GM12878 (cell line): ENCODE data around the gene RAP1GAP. TPM values are rescaled to one million over a fixed set of nuclear protein-coding genes. Genes with fewer than 3 reads are reported as not detected.

Experiments used
- ATAC-seq: fragments of 200-7000 bp; cut with Tn5 transposase; 3 replicates; pipeline ENCODE4 v1.9.1; 2020; ENCODE audit warnings: mild to moderate bottlenecking, moderate library complexity
- BruUV-seq: library from RNA; stranded (reverse); fragments of 400-500 nt; replicated peaks from 2 replicates; lab custom pipeline; 2021; lab: Mats Ljungman, UMichigan
- CTCF ChIA-PET: fragments of 300-600 bp; sonication (Branson Sonifier 250); formaldehyde crosslinking; extraction: SDS; loops from one replicate; lab custom pipeline; 2021; ENCODE audit warnings: inconsistent platforms; lab: Yijun Ruan, JAX
- POLR2A ChIA-PET: fragments of 350-600 bp; formaldehyde crosslinking; extraction: SDS; loops from one replicate; lab custom pipeline; 2021; ENCODE audit warnings: inconsistent platforms; lab: Charles Lee
- RAD21 ChIA-PET: fragments of 300-600 bp; sonication (Branson Sonifier 250); formaldehyde crosslinking; loops from one replicate; lab custom pipeline; 2023; ENCODE audit warnings: antibody characterized with exemption; ENCODE audit not compliant: unreplicated experiment; lab: Charles Lee
- SMC1A ChIA-PET: fragments of 300-600 bp; sonication (Branson Sonifier 250); formaldehyde crosslinking; loops from one replicate; lab custom pipeline; 2023; ENCODE audit not compliant: unreplicated experiment, uncharacterized antibody; lab: Charles Lee
- DNase-seq: peaks from one replicate; pipeline ENCODE4 v3.0.0-alpha.2; 2011; ENCODE audit warnings: low read depth, low spot score
- FAIRE-seq: peaks from 3 replicates; lab custom pipeline; 2011; peaks lifted over from hg19 to GRCh38; lab: Jason Lieb, UNC
- H2AFZ ChIP-seq: 2 replicates; pipeline ENCODE4 v1.6.0; 2011; ENCODE audit warnings: low read depth, low read length, control low read depth; ENCODE audit not compliant: control insufficient read depth
- H3K27ac ChIP-seq: 2 replicates; pipeline ENCODE4 v1.5.1; 2011; ENCODE audit warnings: control low read depth; ENCODE audit not compliant: control insufficient read depth, insufficient read depth
- H3K27me3 ChIP-seq, 2 experiments: replicated peaks in 1 of 2; 2 replicates each; pipeline versions ENCODE4 v1.6.0 to v1.6.1; 2011; ENCODE audit warnings: low read length in 1 of 2; ENCODE audit not compliant: control insufficient read depth in 2 of 2, insufficient read depth in 2 of 2
- H3K36me3 ChIP-seq, 2 experiments: 2 replicates each; pipeline ENCODE4 v1.5.1; 2011; ENCODE audit warnings: low read length in 1 of 2; ENCODE audit not compliant: control insufficient read depth in 2 of 2, insufficient read depth in 2 of 2
- H3K4me1 ChIP-seq: 2 replicates; pipeline ENCODE4 v1.6.1; 2011; ENCODE audit warnings: mild to moderate bottlenecking, low read length, moderate library complexity, mixed read lengths; ENCODE audit not compliant: control insufficient read depth, insufficient read depth
- H3K4me2 ChIP-seq: 2 replicates; pipeline ENCODE4 v1.6.0; 2011; ENCODE audit warnings: control low read depth; ENCODE audit not compliant: control insufficient read depth, insufficient read depth
- H3K4me3 ChIP-seq: fragments of 200-600 bp; sonication (generic); 2 replicates; pipeline ENCODE4 v1.5.1; 2016
- H3K79me2 ChIP-seq: 2 replicates; pipeline ENCODE4 v1.6.0; 2011; ENCODE audit warnings: low read length; ENCODE audit not compliant: control insufficient read depth, insufficient read depth
- H3K9ac ChIP-seq: 2 replicates; pipeline ENCODE4 v1.8.0; 2011; ENCODE audit warnings: low read length, control low read depth, mixed read lengths; ENCODE audit not compliant: control insufficient read depth, insufficient read depth
- H3K9me3 ChIP-seq: replicated peaks from 3 replicates; pipeline ENCODE4 v1.5.1; 2011; ENCODE audit warnings: mild to moderate bottlenecking, low read length; ENCODE audit not compliant: control insufficient read depth, insufficient read depth
- H4K20me1 ChIP-seq: 2 replicates; pipeline ENCODE4 v1.6.0; 2011; ENCODE audit not compliant: control insufficient read depth, insufficient read depth
- CBX5 ChIP-seq: sonication (generic); IDR thresholded peaks from 2 replicates; pipeline ENCODE4 v1.6.1; 2016; ENCODE audit warnings: low read depth, moderate library complexity, mild to moderate bottlenecking, inconsistent platforms
- CREB1 ChIP-seq: IDR thresholded peaks from 2 replicates; pipeline ENCODE4 v1.6.1; 2012; ENCODE audit warnings: low read depth, mild to moderate bottlenecking, inconsistent platforms
- EED ChIP-seq: sonication (generic); IDR thresholded peaks from 2 replicates; pipeline ENCODE4 v1.6.1; 2016; ENCODE audit warnings: antibody characterized with exemption, low read depth
- IKZF1 ChIP-seq: fragments of 450-650 bp; conservative IDR thresholded peaks from 2 replicates; pipeline ENCODE4 v1.6.1; 2017; ENCODE audit warnings: antibody characterized with exemption, mild to moderate bottlenecking
- KLF5 ChIP-seq: fragments of 450-650 bp; IDR thresholded peaks from 2 replicates; pipeline ENCODE4 v1.6.1; 2014; ENCODE audit warnings: mild to moderate bottlenecking; ENCODE audit not compliant: partially characterized antibody
- MTA2 ChIP-seq: fragments of 450-650 bp; IDR thresholded peaks from 2 replicates; pipeline ENCODE4 v1.6.1; 2016; ENCODE audit warnings: low read depth, mild to moderate bottlenecking, moderate library complexity
- MYB ChIP-seq: fragments of 150-350 bp; IDR thresholded peaks from 2 replicates; pipeline ENCODE4 v1.6.1; 2014; ENCODE audit warnings: mild to moderate bottlenecking, low read depth, low read length, borderline replicate concordance
- RBBP5 ChIP-seq: fragments of 200-600 bp; sonication (generic); conservative IDR thresholded peaks from 2 replicates; pipeline ENCODE4 v1.6.1; 2016
- REST ChIP-seq: IDR thresholded peaks from 2 replicates; pipeline ENCODE4 v1.6.1; 2012; ENCODE audit warnings: mild to moderate bottlenecking, low read depth, low read length
- SP1 ChIP-seq: IDR thresholded peaks from one replicate; pipeline ENCODE4 v1.6.1; 2011; ENCODE audit warnings: low read depth, low read length
- SREBF2 ChIP-seq: IDR thresholded peaks from 2 replicates; pipeline ENCODE4 v1.6.1; 2012; ENCODE audit warnings: mild to moderate bottlenecking, low read length
- ZNF622 ChIP-seq: fragments of 450-650 bp; IDR thresholded peaks from 2 replicates; pipeline ENCODE4 v1.6.1; 2017; ENCODE audit warnings: mild to moderate bottlenecking, inconsistent platforms
- WGBS: methylation state at CpG from one replicate; pipeline ENCODE4 v1.1.6; 2016; ENCODE audit warnings: low lambda C conversion rate; ENCODE audit not compliant: insufficient replicate concordance, insufficient coverage; ENCODE audit errors: missing lambda C conversion rate; 5-methylcytosine and 5-hydroxymethylcytosine counted together
- in situ Hi-C: fragments of 300-500 bp; cut with MboI; formaldehyde crosslinking; loops from 9 replicates; pipeline ENCODE4 v1.14.3; 2018; ENCODE audit warnings: mixed read lengths
- intact Hi-C: fragments of 100-400 bp; cut with micrococcal nuclease; formaldehyde crosslinking; loops from one replicate; pipeline ENCODE4 v1.14.2; 2022; ENCODE audit not compliant: unreplicated experiment
- polyA plus RNA-seq, 11 experiments: library from polyadenylated mRNA; depleted of rRNA in 4 of 11; unstranded in 6 of 11; stranded (reverse) in 5 of 11; fragments of >200 nt; fragmentation: Nextera tagmentation in 4 of 11; fragmentation: Illumina TruSeq in 1 of 11; extraction: Ambion mirVana in 4 of 11; extraction: Trizol in 1 of 11; gene quantifications; 1 replicate in 1 of 11; 2 replicates in 10 of 11; pipeline versions ENCODE4 v1.2.1 to v1.2.3, GENCODE V29; 2011 to 2016; ENCODE audit warnings: inconsistent platforms in 2 of 11, missing spikeins in 2 of 11, low read depth in 1 of 11
- total RNA-seq, 4 experiments: library from RNA; depleted of rRNA in 3 of 4; stranded (reverse); fragments of >200 nt in 3 of 4; fragmentation: Illumina TruSeq in 1 of 4; extraction: Trizol in 1 of 4; gene quantifications; 2 replicates each; pipeline versions ENCODE4 v1.2.1 to v1.2.3, GENCODE V29; 2013 to 2021

RAP1GAP gene
- total and polyA plus RNA-seq, 10 of the 15 experiments (the other 5 are each of a cell fraction or from before 2014, with no cell fraction given), result 0.04 to 0.96 (median 0.09) TPM; not detected in 3

GRCh38 chr1:21613072-21613867, 55.9 kb downstream of the RAP1GAP start (continued):
- no peak for TF ChIP-seq REST
- no peak for TF ChIP-seq SP1
- no peak for TF ChIP-seq MYB
- TF ChIP-seq, all 136 proteins: peak for 0

GRCh38 chr1:21612057-21612456, 57.1 kb downstream of the RAP1GAP start:
- SMC1A ChIA-PET, result no interaction called here
- no peaks in the 10 kb centered on the region for H3K79me2 ChIP-seq
- WGBS, result 55% methylated on average over 13 of the region's 13 CpGs

More at GRCh38 chr1:21612057-21612456, 57.1 kb downstream of the RAP1GAP start:
- ChIA-PET POLR2A (no interaction called here), RAD21 (interaction anchor here (0.6 kb wide), 1 partner anchor 108 kb away, joined by 7 read pairs; no protein-coding TSS in a partner anchor), CTCF (no interaction called here)
- no peak overlapping the region for H3K27ac ChIP-seq
- FAIRE-seq (no peak), ATAC-seq (no peak), DNase-seq (no peak)
- H3K4me3 ChIP-seq, result no peak overlapping the region
- H2AFZ ChIP-seq, result no peak overlapping the region
- no peaks in the 10 kb centered on the region for H4K20me1 ChIP-seq
- no peaks in the 10 kb centered on the region; a peak in 1 of 4 replicates for H3K27me3 ChIP-seq
- H3K9ac ChIP-seq, result no peak overlapping the region
- no peaks in the 10 kb centered on the region for H3K36me3 ChIP-seq
- in situ Hi-C loops, result no loop called here
- TF ChIP-seq CBX5, result no peak
- no peak for TF ChIP-seq EED
- no peak for TF ChIP-seq SREBF2
- TF ChIP-seq MTA2, result no peak
- no peak for TF ChIP-seq RBBP5
- TF ChIP-seq CREB1, result no peak
- TF ChIP-seq IKZF1, result no peak
- TF ChIP-seq KLF5, result no peak
- no peak for TF ChIP-seq ZNF622
- H3K4me1 ChIP-seq, result no peaks in the 10 kb centered on the region; the same call in 1 of the 2 replicates
- no peaks in the 10 kb centered on the region for H3K9me3 ChIP-seq
- H3K4me2 ChIP-seq, result no peak overlapping the region
- BruUV-seq, result no TSS peak
- intact Hi-C loops, result no loop called here
